K562 (cell line): ENCODE results near the gene CEBPB. TPM values are rescaled to one million over a fixed set of nuclear protein-coding genes. Genes with fewer than 3 reads are reported as not detected.
A peak's percentile ranks its signal among the peaks of the same experiment; 100 is the strongest.

Experiments used
- ATAC-seq: fragments of 200-7000 bp; cut with Tn5 transposase; 3 replicates; pipeline ENCODE4 v1.9.1; 2020; ENCODE audit warnings: moderate library complexity
- BruUV-seq: library from RNA; stranded (reverse); fragments of 400-500 nt; replicated peaks from 2 replicates; lab custom pipeline; 2021; lab: Mats Ljungman, UMichigan
- CTCF ChIA-PET: fragments of 300-600 bp; formaldehyde crosslinking; extraction: SDS; loops from one replicate; lab custom pipeline; 2021; ENCODE audit warnings: low intra/inter-chr PET ratio; lab: Yijun Ruan, JAX
- POLR2A ChIA-PET: fragments of 300-600, 350-650 bp; sonication (Branson Sonifier 250); formaldehyde crosslinking; extraction: SDS; loops from one replicate; lab custom pipeline; 2021; ENCODE audit warnings: antibody characterized with exemption, inconsistent platforms; lab: Yijun Ruan, JAX
- DNase-seq, 4 experiments: peaks; one replicate each; pipeline versions ENCODE4 v3.0.0 to v3.0.0-alpha.2; 2011 to 2018; ENCODE audit warnings: low spot score in 3 of 4, mixed read lengths in 3 of 4; ENCODE audit errors: extremely low read depth in 1 of 4
- FAIRE-seq: peaks from 2 replicates; lab custom pipeline; 2011; peaks lifted over from hg19 to GRCh38; lab: Jason Lieb, UNC
- H2AFZ ChIP-seq: 2 replicates; pipeline ENCODE4 v1.6.0; 2011; ENCODE audit warnings: low read depth, low read length, control low read depth, inconsistent platforms
- H3K27ac ChIP-seq: fragments of 200-600 bp; 3 replicates; pipeline ENCODE4 v1.8.0; 2011; ENCODE audit warnings: low read depth, mild to moderate bottlenecking, control low read depth, inconsistent platforms, low read length, moderate library complexity, mixed read lengths; ENCODE audit errors: extremely low read depth
- H3K27me3 ChIP-seq, 2 experiments: fragments of 300-600 bp in 1 of 2; 2 replicates in 1 of 2; 3 replicates in 1 of 2; pipeline versions ENCODE4 v1.6.0 to v1.8.0; 2011; ENCODE audit warnings: inconsistent platforms in 2 of 2, low read length in 2 of 2, mild to moderate bottlenecking in 1 of 2, mixed read lengths in 1 of 2, moderate library complexity in 1 of 2; ENCODE audit not compliant: control insufficient read depth in 2 of 2, insufficient read depth in 2 of 2
- H3K36me3 ChIP-seq: fragments of 300-600 bp; 3 replicates; pipeline ENCODE4 v1.8.0; 2011; ENCODE audit warnings: mild to moderate bottlenecking, low read length, inconsistent platforms; ENCODE audit not compliant: control insufficient read depth, insufficient read depth
- H3K4me1 ChIP-seq, 2 experiments: fragments of 200-600 bp in 1 of 2; replicated peaks in 1 of 2; 2 replicates in 1 of 2; 3 replicates in 1 of 2; pipeline versions ENCODE4 v1.5.1 to v1.8.0; 2011; ENCODE audit warnings: inconsistent platforms in 2 of 2, low read length in 2 of 2, mild to moderate bottlenecking in 1 of 2, mixed read lengths in 1 of 2, moderate library complexity in 1 of 2; ENCODE audit not compliant: control insufficient read depth in 2 of 2, insufficient read depth in 2 of 2
- H3K4me2 ChIP-seq: 2 replicates; pipeline ENCODE4 v1.6.1; 2011; ENCODE audit warnings: low read length, control low read depth, inconsistent platforms, mixed read lengths; ENCODE audit not compliant: insufficient read depth
- H3K4me3 ChIP-seq: fragments of 200-600 bp; sonication (generic), shearing (Covaris generic); 2 replicates; pipeline ENCODE4 v1.5.1; 2016; ENCODE audit warnings: control low read depth, inconsistent platforms
- H3K79me2 ChIP-seq: fragments of 200-600 bp; 3 replicates; pipeline ENCODE4 v1.8.0; 2011; ENCODE audit warnings: low read length, inconsistent platforms; ENCODE audit not compliant: control insufficient read depth, insufficient read depth
- H3K9ac ChIP-seq, 2 experiments: 2 replicates each; pipeline versions ENCODE4 v1.6.0 to v1.6.1; 2011; ENCODE audit warnings: low read depth in 2 of 2, low read length in 2 of 2, control low read depth in 1 of 2, inconsistent platforms in 1 of 2, mild to moderate bottlenecking in 1 of 2, mixed read lengths in 1 of 2; ENCODE audit not compliant: insufficient read depth in 1 of 2
- H3K9me1 ChIP-seq: one replicate; pipeline ENCODE4 v1.6.0; 2011; ENCODE audit warnings: inconsistent platforms, mild to moderate bottlenecking, low read length, moderate library complexity; ENCODE audit not compliant: control insufficient read depth, insufficient read depth
- H3K9me3 ChIP-seq: replicated peaks from 2 replicates; pipeline ENCODE4 v1.5.1; 2011; ENCODE audit warnings: low read depth, low read length, inconsistent platforms; ENCODE audit not compliant: control insufficient read depth, insufficient read depth
- H4K20me1 ChIP-seq: replicated peaks from 2 replicates; pipeline ENCODE4 v1.6.1; 2011; ENCODE audit warnings: low read length, inconsistent platforms, mixed read lengths; ENCODE audit not compliant: control insufficient read depth, insufficient read depth
- HDAC3 ChIP-seq: fragments of 450-650 bp; IDR thresholded peaks from 2 replicates; pipeline ENCODE4 v1.6.1; 2018; ENCODE audit warnings: borderline replicate concordance, mild to moderate bottlenecking, moderate library complexity; ENCODE audit not compliant: partially characterized antibody
- NR3C1 ChIP-seq: sonication (generic); formaldehyde crosslinking; IDR thresholded peaks from 2 replicates; pipeline ENCODE4 v1.8.1; 2022; ENCODE audit warnings: missing genetic modification reagents
- PHF20 ChIP-seq: fragments of 450-650 bp; IDR thresholded peaks from 2 replicates; pipeline ENCODE4 v1.6.1; 2018; ENCODE audit not compliant: partially characterized antibody
- SREBF1 ChIP-seq: fragments of 150-350 bp; IDR thresholded peaks from 2 replicates; pipeline ENCODE4 v1.6.1; 2014; ENCODE audit warnings: antibody characterized with exemption, low read depth, low read length, borderline replicate concordance
- SRSF3 ChIP-seq: fragments of 200-400 bp; formaldehyde crosslinking; IDR thresholded peaks from 2 replicates; pipeline ENCODE4 v1.6.1; 2016; ENCODE audit warnings: mild to moderate bottlenecking, low read length, moderate library complexity; ENCODE audit not compliant: insufficient read depth
- TAF1 ChIP-seq: IDR thresholded peaks from 2 replicates; pipeline ENCODE4 v1.6.1; 2011; ENCODE audit warnings: mild to moderate bottlenecking, low read length, moderate library complexity; ENCODE audit not compliant: insufficient read depth, control insufficient read depth, severe bottlenecking; ENCODE audit errors: extremely low read depth
- TCF3 ChIP-seq: sonication (generic); formaldehyde crosslinking; IDR thresholded peaks from 2 replicates; pipeline ENCODE4 v1.4.0; 2020; ENCODE audit warnings: mild to moderate bottlenecking, missing genetic modification reagents
- TEAD1 ChIP-seq, 2 experiments: fragments of 450-650 bp in 1 of 2; sonication (generic) in 1 of 2; formaldehyde crosslinking; IDR thresholded peaks; 2 replicates each; pipeline versions ENCODE4 v1.4.0 to v1.8.0; 2020 to 2022; ENCODE audit warnings: mild to moderate bottlenecking in 2 of 2, missing genetic modification reagents in 1 of 2
- ZFP1 ChIP-seq: fragments of 450-650 bp; formaldehyde crosslinking; IDR thresholded peaks from 2 replicates; pipeline ENCODE4 v1.4.0; 2020; ENCODE audit warnings: mild to moderate bottlenecking, mixed read lengths
- ZNF316 ChIP-seq: fragments of 450-650 bp; IDR thresholded peaks from 2 replicates; pipeline ENCODE4 v1.6.1; 2016
- WGBS: fragments of 100-300 bp; shearing (Covaris generic); methylation state at CpG from one replicate; pipeline ENCODE4 v1.1.6; 2016; ENCODE audit warnings: low coverage, mixed read lengths; ENCODE audit not compliant: insufficient coverage; ENCODE audit errors: missing lambda C conversion rate; 5-methylcytosine and 5-hydroxymethylcytosine counted together
- in situ Hi-C: fragments of 300-500 bp; cut with MboI; formaldehyde crosslinking; loops from 4 replicates; pipeline ENCODE4 v1.15.0; 2018; ENCODE audit warnings: inconsistent platforms, mixed read lengths
- intact Hi-C: fragments of 100-400 bp; cut with micrococcal nuclease; formaldehyde crosslinking; loops from 2 replicates; pipeline ENCODE4 v1.14.2; 2022
- polyA plus RNA-seq, 8 experiments: library from polyadenylated mRNA; depleted of rRNA in 4 of 8; stranded (reverse) in 5 of 8; unstranded in 3 of 8; fragments of >200 nt; fragmentation: Nextera tagmentation in 2 of 8; fragmentation: Illumina TruSeq in 1 of 8; extraction: Ambion mirVana in 2 of 8; extraction: Trizol in 1 of 8; gene quantifications; 2 replicates each; pipeline versions ENCODE4 v1.2.1 to v1.2.3, GENCODE V29; 2011 to 2014; ENCODE audit warnings: inconsistent platforms in 1 of 8, missing spikeins in 1 of 8
- total RNA-seq, 7 experiments: library from RNA; depleted of rRNA in 6 of 7; stranded (reverse); fragments of >200 nt in 6 of 7; fragmentation: Illumina TruSeq in 2 of 7; extraction: Trizol in 2 of 7; gene quantifications; 2 replicates each; pipeline versions ENCODE4 v1.2.1 to v1.2.3, GENCODE V29; 2011 to 2021; ENCODE audit warnings: low replicate concordance in 1 of 7
- TF ChIP-seq, protein P1 (sequence below): fragments of 450-650 bp; IDR thresholded peaks from 2 replicates; pipeline ENCODE4 v1.6.1; 2016; ENCODE audit warnings: missing biosample characterization, missing genetic modification characterization
- TF ChIP-seq, protein P2 (sequence below): sonication (generic); formaldehyde crosslinking; IDR thresholded peaks from 2 replicates; pipeline ENCODE4 v1.8.0; 2022; ENCODE audit warnings: mild to moderate bottlenecking, missing genetic modification reagents

CEBPB gene
- total and polyA plus RNA-seq, 9 of the 15 experiments (the other 6 are each of a cell fraction or from before 2014, with no cell fraction given), result 1.2 to 72.6 (median 7.8) TPM

DNA sequence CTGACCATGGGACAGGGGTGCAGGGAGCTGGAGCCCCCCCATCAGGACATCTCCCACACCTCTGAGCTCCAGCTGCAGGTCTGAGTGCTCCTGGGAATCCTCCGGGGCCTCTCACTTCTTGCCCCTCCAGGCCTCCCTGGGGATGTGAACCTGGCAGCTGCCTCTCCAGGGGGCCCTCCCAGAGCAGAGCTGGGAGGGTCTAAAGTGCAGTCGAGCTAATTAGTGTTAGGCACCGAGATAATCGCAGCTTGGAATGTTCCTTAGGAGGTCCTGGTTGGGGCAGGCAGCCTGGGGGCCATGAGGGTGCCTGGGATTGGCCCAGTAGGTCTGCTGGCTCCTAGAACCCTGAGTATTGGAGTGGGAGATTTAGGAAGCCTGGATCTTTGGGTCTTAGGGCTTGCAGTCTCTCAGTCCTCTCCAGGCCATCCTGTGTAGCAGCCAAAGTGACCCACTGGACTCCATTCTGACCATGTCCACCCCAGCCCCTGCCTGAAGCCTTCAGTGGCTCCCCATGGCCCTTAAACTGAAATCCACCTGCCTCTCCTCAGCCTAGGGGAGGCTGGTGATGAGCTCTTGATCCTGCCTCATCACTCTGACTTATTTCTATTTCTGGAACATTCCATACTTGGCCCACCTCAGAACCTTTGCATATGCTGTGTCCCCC is 26.0 kb downstream of the CEBPB start (continued):
- TF ChIP-seq, protein P1, sequence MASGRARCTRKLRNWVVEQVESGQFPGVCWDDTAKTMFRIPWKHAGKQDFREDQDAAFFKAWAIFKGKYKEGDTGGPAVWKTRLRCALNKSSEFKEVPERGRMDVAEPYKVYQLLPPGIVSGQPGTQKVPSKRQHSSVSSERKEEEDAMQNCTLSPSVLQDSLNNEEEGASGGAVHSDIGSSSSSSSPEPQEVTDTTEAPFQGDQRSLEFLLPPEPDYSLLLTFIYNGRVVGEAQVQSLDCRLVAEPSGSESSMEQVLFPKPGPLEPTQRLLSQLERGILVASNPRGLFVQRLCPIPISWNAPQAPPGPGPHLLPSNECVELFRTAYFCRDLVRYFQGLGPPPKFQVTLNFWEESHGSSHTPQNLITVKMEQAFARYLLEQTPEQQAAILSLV, result no peak
- TF ChIP-seq HDAC3 (no peak), SRSF3 (no peak), NR3C1 (CRISPR knock-in tag) (no peak), ZFP1 (CRISPR knock-in tag) (no peak)
- TF ChIP-seq, protein P2, sequence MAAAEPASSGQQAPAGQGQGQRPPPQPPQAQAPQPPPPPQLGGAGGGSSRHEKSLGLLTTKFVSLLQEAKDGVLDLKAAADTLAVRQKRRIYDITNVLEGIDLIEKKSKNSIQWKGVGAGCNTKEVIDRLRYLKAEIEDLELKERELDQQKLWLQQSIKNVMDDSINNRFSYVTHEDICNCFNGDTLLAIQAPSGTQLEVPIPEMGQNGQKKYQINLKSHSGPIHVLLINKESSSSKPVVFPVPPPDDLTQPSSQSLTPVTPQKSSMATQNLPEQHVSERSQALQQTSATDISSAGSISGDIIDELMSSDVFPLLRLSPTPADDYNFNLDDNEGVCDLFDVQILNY, result no peak

- no peak for DNase-seq
- BruUV-seq, result no TSS peak
- no peaks in the 10 kb centered on the region for H3K9me3 ChIP-seq
- no peak overlapping the region for H3K4me2 ChIP-seq
- no peaks in the 10 kb centered on the region for H3K36me3 ChIP-seq
- no peak for ATAC-seq
- H3K9me1 ChIP-seq, result no peaks in the 10 kb centered on the region
- H3K27me3 ChIP-seq, result peaks cover 12 to 28% of the 10 kb centered on the region in 2 experiments; a peak in 4 of 5 replicates
- ChIA-PET CTCF (no interaction called here), POLR2A (interaction anchor here (0.8 to 1.8 kb wide), 6 partner anchors 9 to 118 kb away, joined by 3 to 7 read pairs (median 4); no protein-coding TSS in a partner anchor)
- WGBS, result 31% methylated on average over 13 of the region's 14 CpGs
- FAIRE-seq, result no peak
- no peaks in the 10 kb centered on the region for H3K79me2 ChIP-seq
- TF ChIP-seq TCF3 (CRISPR knock-in tag) (no peak), SREBF1 (no peak), ZNF316 (peak; percentile 59), PHF20 (no peak), TAF1 (no peak), TEAD1 (CRISPR knock-in tag; IDR thresholded peaks at IDR 0.05) (no peak)
- peaks cover 0 to 7% of the 10 kb centered on the region in 2 experiments; a peak in 1 of 5 replicates for H3K4me1 ChIP-seq
- in situ Hi-C loops (no loop called here), intact Hi-C loops (no loop called here)
- H3K27ac ChIP-seq, result no peak overlapping the region
- H3K9ac ChIP-seq, result no peak overlapping the region
- no peak overlapping the region for H2AFZ ChIP-seq
- no peaks in the 10 kb centered on the region for H4K20me1 ChIP-seq
- H3K4me3 ChIP-seq, result no peak overlapping the region
Measured at GRCh38 chr20:50217207-50217949, 26.7 kb downstream of the CEBPB start.
